GM10248 (cell line): ENCODE data around the gene SMIM38.

Experiments used
- CTCF ChIA-PET: fragments of 300-600 bp; sonication (Branson Sonifier 250); formaldehyde crosslinking; extraction: SDS; loops from one replicate; lab custom pipeline; 2021; ENCODE audit warnings: antibody characterized with exemption; lab: Yijun Ruan, JAX
- POLR2A ChIA-PET: fragments of 350-650 bp; sonication (Branson Sonifier 250); formaldehyde crosslinking; extraction: SDS; loops from one replicate; lab custom pipeline; 2020; ENCODE audit warnings: antibody characterized with exemption; lab: Yijun Ruan, JAX
- DNase-seq: peaks from one replicate; pipeline ENCODE4 v3.0.0; 2012; ENCODE audit errors: extremely low spot score
- TF ChIP-seq, protein P1 (sequence below): IDR thresholded peaks from 2 replicates; pipeline ENCODE4 v1.5.1; 2012; ENCODE audit warnings: mild to moderate bottlenecking, low read depth; ENCODE audit errors: extremely low read depth, missing control alignments, control extremely low read depth

SMIM38 gene

DNA sequence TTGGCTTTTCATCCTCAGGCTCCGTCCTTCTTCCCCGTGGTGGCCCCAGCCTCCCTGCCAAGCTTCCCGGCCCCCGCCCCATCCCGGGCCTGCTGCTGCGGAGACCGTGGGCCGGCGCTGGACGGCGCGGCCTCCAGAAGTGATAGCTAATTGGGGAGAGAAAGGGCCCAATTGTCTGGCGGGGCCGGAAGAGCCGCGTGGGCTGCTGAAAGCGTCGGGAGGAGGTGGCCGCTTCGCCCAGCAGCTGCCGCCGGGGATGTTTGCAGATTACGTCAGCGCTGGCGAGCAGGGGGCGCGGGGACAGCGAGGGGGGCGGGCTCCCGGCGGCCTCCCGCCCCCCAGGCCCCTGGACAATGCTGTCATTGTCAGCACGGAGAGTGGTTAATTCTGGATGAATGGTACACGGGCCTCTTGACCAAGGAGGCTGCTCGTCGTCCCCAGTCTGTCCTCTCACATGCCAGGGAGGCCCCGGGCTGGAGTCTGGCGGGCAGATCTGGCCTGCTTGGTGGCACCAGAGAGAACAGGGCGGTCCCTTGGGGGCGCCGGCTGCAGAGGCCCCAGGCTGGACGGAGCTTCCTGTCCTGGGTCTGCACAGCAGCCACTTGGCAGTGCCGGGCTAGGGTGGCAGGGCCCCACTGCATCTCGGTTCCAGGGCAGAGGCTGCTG is 1.6 kb downstream of the SMIM38 start:
- ChIA-PET CTCF (interaction anchor here (0.9 to 3.0 kb wide), 7 partner anchors 9 to 513 kb away, joined by 3 to 15 read pairs (median 5); partner anchors contain the start of gene MYEOV), POLR2A (no interaction called here)
- TF ChIP-seq, protein P1, sequence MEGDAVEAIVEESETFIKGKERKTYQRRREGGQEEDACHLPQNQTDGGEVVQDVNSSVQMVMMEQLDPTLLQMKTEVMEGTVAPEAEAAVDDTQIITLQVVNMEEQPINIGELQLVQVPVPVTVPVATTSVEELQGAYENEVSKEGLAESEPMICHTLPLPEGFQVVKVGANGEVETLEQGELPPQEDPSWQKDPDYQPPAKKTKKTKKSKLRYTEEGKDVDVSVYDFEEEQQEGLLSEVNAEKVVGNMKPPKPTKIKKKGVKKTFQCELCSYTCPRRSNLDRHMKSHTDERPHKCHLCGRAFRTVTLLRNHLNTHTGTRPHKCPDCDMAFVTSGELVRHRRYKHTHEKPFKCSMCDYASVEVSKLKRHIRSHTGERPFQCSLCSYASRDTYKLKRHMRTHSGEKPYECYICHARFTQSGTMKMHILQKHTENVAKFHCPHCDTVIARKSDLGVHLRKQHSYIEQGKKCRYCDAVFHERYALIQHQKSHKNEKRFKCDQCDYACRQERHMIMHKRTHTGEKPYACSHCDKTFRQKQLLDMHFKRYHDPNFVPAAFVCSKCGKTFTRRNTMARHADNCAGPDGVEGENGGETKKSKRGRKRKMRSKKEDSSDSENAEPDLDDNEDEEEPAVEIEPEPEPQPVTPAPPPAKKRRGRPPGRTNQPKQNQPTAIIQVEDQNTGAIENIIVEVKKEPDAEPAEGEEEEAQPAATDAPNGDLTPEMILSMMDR = no peak
- DNase-seq = peak; percentile 79

GRCh38 chr11:69157822-69158231 is 2.1 kb downstream of the SMIM38 start:
- ChIA-PET POLR2A (no interaction called here), CTCF (interaction anchor here (0.9 kb wide), 1 partner anchor 26 kb away, joined by 3 read pairs; no protein-coding TSS in a partner anchor)
- no peak for DNase-seq
- TF ChIP-seq, protein P1 = no peak

GRCh38 chr11:69158301-69159149 is 2.8 kb downstream of the SMIM38 start:
- ChIA-PET POLR2A (interaction anchor here (0.6 kb wide), 1 partner anchor 68 kb away, joined by 9 read pairs; no protein-coding TSS in a partner anchor), CTCF (no interaction called here)
- no peak for DNase-seq
- TF ChIP-seq, protein P1 = no peak

DNA sequence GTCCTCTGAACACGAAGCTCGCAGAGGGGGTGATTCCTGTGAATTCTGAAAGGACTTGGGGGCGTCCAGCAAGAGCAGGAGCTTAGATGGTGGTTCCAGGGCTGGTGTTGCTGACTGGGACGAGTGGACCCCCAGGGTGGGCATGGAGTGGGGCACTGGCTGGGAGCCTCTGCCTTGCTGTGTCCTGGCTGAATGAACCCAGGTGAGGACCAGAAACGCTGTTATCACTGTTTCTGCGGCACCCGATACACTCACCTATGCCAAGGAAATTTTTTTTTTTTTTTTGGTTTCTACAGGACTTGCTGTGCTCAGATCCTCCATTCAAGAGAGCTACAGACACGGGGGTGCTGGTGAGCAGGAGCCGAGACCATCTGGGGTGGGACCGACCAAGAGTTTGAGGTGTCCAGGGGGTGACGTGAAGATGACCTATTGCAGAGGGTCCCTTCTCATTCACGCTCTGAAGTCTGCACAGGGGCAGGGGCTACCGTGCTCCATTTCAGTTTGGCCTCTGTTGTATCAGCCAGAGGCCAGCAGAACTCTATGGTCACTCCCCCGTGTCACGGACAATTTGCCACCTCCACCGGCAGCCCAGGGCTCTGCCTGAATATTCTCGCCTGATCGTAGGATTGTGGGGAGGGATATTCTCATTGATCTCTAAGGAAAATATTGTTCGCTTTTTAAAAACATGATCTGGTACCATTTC is 3.6 kb downstream of the SMIM38 start:
- CTCF ChIA-PET = no interaction called here
- POLR2A ChIA-PET = interaction anchor here (0.6 kb wide), 1 partner anchor 69 kb away, joined by 9 read pairs; no protein-coding TSS in a partner anchor
- TF ChIP-seq, protein P1 = no peak
- no peak for DNase-seq

DNA sequence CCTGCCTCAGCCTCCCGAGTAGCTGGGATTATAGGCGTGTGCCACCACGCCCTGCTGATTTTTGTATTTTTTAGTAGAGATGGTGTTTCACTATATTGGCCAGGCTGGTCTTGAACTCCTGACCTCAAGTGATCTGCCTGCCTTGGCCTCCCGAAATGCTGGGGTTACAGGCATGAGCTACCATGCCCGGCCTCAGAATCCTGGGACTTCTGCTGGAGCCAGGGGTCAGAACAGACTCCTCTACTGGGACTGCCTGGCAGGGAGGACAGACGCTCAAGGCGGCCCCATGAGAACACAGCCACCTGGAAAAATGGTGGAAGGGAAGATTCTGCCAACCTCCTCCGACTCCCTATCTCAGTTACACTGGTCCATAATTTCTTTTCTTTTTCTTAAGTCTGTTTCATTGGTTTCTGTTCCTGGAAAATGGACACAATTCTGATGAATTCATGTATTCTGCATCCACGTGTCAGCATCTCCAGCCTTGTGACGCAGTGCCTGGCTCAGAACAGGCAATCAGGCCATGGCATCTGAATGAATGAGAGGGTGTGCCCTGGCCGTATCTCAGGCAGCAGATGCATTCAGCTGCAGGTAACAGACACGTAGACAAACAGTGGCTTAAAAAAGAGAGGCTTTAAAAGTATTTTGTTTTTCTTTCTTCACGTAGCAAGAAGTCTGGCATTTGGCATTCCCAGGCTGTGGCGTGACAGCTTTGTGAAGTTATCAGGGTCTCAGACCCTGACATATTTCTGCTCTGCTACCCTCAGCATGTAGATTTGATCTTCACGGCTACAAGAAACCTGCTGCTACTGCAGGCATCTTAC is 4.8 kb downstream of the SMIM38 start:
- no peak for DNase-seq
- TF ChIP-seq, protein P1 = no peak
- POLR2A ChIA-PET = no interaction called here
- CTCF ChIA-PET = no interaction called here
